Naive B cell (primary cell): ENCODE data around the gene CAMK1. TPM values are rescaled to one million over a fixed set of nuclear protein-coding genes. Genes with fewer than 3 reads are reported as not detected.

Source experiments
- ATAC-seq, 2 donors: fragments of 150-1000 bp; cut with Tn5 transposase; 2 replicates each; pipeline ENCODE4 v1.10.0; 2021; ENCODE audit warnings: low read depth in 2 of 2, mild to moderate bottlenecking in 2 of 2, moderate library complexity in 2 of 2
- DNase-seq: peaks from one replicate; pipeline ENCODE4 v3.0.0; 2022
- H3K27ac Mint-ChIP-seq, 6 donors: one replicate each; pipeline ENCODE4 v1.8.0; 2020 to 2022; ENCODE audit warnings: mild to moderate bottlenecking in 6 of 6, mixed read lengths in 6 of 6, moderate library complexity in 5 of 6, inconsistent platforms in 2 of 6
- H3K27me3 Mint-ChIP-seq, 3 donors: one replicate each; pipeline ENCODE4 v1.8.0; 2021 to 2022; ENCODE audit warnings: mixed read lengths in 3 of 3, mild to moderate bottlenecking in 1 of 3
- H3K36me3 Mint-ChIP-seq, 2 donors: one replicate each; pipeline ENCODE4 v1.8.0; 2020 to 2022; ENCODE audit warnings: mixed read lengths in 2 of 2, inconsistent platforms in 1 of 2, mild to moderate bottlenecking in 1 of 2
- H3K4me1 Mint-ChIP-seq, 3 donors: one replicate each; pipeline ENCODE4 v1.8.0; 2020 to 2022; ENCODE audit warnings: mixed read lengths in 3 of 3, inconsistent platforms in 1 of 3, mild to moderate bottlenecking in 1 of 3, moderate library complexity in 1 of 3
- H3K4me3 Mint-ChIP-seq, 8 donors: one replicate each; pipeline ENCODE4 v1.8.0; 2020 to 2022; ENCODE audit warnings: mild to moderate bottlenecking in 8 of 8, mixed read lengths in 8 of 8, moderate library complexity in 8 of 8, inconsistent platforms in 2 of 8
- H3K9me3 Mint-ChIP-seq, 7 donors: one replicate each; pipeline ENCODE4 v1.8.0; 2020 to 2022; ENCODE audit warnings: mixed read lengths in 7 of 7, mild to moderate bottlenecking in 5 of 7, inconsistent platforms in 2 of 7, moderate library complexity in 1 of 7
- polyA plus RNA-seq, 6 donors: library from polyadenylated mRNA; unstranded; fragments of 300-500 nt; fragmentation: Illumina TruSeq; gene quantifications; one replicate each; pipeline ENCODE4 v1.2.3, GENCODE V29; 2021; ENCODE audit warnings: low read depth in 6 of 6

Gene CAMK1
- polyA plus RNA-seq, 6 donors from 2014 or later, result 0.26 to 2.3 (median 1.2) TPM; not detected in 1

DNA sequence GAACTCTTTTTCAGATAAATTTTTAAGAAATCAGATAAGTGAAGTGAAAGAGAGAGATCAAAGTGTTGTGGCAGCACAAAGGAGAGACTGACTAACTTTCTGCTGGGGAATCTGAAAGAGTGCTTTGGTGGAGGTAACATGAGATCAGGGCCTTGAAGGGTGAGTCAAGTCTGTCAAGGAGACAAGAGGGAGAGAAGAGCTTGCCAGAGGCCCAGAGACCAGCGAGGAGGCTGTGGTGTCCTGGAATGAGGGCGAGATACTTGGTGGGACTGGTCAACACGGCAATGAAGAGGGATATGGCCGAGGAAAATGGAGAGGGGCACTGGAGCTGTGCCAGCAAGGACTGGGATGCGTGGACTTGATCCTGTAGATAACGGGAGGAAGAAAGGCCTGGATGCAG lies 18.0 kb upstream of the CAMK1 start:
- no peaks in the 10 kb centered on the region for H3K27me3 Mint-ChIP-seq
- peaks cover 34 to 41% (median 35%) of the 10 kb centered on the region in 3 donors for H3K4me1 Mint-ChIP-seq
- H3K9me3 Mint-ChIP-seq, result no peaks in the 10 kb centered on the region
- H3K36me3 Mint-ChIP-seq, result peaks cover 38 to 41% of the 10 kb centered on the region in 2 donors
- H3K4me3 Mint-ChIP-seq, result peak overlapping the region in 1 of 8 donors; percentile 2
- peak overlapping the region in 3 of 6 donors; percentile 22 to 55 (median 32) for H3K27ac Mint-ChIP-seq
- DNase-seq, result no peak
- no peak for ATAC-seq

DNA sequence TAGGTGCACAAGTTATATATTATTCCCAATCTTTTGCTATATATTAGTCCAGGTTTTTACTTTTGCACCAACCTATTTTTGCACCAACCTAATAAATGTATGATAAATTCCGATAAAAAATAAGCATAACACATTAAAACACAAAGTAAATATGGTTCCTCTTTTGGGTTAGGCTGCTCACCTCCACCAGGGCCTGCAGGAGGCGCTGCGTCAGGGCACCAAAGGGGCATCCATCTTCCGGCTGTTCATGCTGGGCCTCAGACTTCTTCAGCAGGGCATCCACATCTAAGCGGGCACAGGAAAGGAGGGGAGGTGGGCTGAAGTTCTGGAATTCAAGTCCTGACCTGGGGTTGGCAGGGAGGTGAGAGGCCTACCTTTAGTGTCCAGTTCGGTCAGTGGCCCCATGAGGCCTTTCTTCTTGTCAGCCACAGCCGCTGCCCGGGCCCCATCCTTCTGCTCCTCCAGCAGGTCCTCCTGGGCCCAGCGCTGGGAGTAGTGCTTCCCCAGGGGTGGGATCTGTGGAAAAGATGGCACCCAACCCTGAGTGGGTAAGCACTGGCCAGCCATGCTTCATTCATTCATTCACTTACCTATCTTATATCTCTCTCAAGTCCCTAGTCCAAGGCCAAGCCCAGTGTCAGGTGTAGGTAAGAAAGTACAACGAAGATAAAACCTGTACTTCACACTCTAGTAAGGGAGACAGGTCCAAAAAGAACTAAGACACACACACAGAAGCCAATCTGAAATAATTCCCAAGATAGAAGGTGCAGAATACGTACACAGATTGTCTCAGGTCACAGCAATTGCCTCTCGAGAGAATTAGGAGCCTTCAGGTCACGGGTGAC lies 17.3 kb upstream of the CAMK1 start:
- no peak for ATAC-seq
- H3K4me1 Mint-ChIP-seq, result peaks cover 38 to 47% (median 41%) of the 10 kb centered on the region in 3 donors
- H3K9me3 Mint-ChIP-seq, result no peaks in the 10 kb centered on the region
- peak overlapping the region in 1 of 8 donors; percentile 2 for H3K4me3 Mint-ChIP-seq
- peak overlapping the region in 2 of 6 donors; percentile 32 to 49 for H3K27ac Mint-ChIP-seq
- no peak for DNase-seq
- H3K27me3 Mint-ChIP-seq, result no peaks in the 10 kb centered on the region
- peaks cover 38 to 41% of the 10 kb centered on the region in 2 donors for H3K36me3 Mint-ChIP-seq

DNA sequence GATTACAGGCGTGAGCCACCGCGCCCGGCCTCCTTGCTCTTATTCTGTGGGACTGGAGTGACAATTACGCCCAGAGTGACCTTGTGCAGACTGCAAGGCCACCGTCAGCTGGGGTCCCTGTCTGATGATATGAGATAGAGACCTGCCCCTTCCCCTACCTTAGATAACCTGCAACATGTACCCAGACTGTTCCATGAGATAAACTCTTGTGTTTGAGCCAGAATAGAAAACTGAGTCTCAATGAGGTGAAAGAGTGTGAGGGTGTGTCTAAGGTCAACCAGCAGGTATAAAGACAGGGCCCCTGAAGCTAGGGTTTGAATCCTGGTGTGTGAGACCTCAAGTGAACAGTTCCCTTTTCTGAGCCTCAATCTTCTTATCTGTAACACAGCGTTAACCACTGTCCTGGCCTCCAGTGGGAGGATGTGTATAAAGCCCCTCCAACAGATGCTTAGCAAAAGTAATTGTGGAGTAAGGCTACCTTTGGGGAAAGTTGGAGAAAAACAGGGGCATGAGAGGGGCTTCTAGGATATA lies 16.5 kb upstream of the CAMK1 start:
- Mint-ChIP-seq H3K27me3 (no peaks in the 10 kb centered on the region), H3K27ac (peak overlapping the region in 2 of 6 donors; percentile 59 to 62), H3K4me3 (no peak overlapping the region), H3K36me3 (peaks cover 38 to 41% of the 10 kb centered on the region in 2 donors), H3K4me1 (peaks cover 37 to 47% (median 43%) of the 10 kb centered on the region in 3 donors), H3K9me3 (no peaks in the 10 kb centered on the region)
- ATAC-seq (no peak), DNase-seq (no peak)

DNA sequence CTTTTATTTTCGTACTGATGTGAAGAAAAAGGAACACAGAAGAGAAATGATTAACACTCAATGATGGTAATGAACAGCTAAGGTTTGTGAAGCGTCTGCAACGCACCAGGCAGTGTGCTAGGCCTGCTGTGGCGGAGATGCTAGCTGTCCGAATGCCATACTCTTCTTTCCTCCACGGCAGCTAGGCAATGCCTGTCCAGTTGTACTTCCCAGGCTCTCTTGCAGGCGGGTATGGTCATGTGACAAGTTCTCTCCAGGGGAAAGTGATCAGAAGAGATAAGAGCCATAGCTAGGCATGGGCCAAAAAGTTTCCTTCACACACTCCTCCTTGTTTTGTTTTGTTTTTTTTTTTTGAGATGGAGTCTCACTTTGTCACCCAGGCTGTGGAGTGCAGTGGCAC lies 15.9 kb upstream of the CAMK1 start:
- Mint-ChIP-seq H3K9me3 (no peaks in the 10 kb centered on the region), H3K4me3 (peak overlapping the region in 1 of 8 donors; percentile 27), H3K36me3 (peaks cover 38 to 40% of the 10 kb centered on the region in 2 donors)

DNA sequence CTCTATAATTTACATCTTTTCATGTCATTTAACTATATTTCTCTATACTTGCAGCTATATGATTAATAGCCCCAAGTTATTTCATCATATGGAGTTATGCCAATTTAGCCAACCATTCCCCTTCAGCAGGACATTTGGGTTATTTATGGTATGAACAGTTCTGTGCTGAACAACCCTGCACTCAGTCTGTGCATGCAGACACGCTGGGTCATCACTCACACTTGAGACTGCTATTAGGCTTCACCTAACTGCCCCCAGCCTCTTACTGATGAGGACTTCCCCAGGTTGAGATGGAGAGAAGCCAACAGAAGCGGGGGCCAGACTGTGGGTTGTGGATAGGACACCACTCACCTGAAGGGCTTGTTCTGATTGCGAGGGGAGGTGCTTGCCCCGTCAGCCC lies 15.2 kb upstream of the CAMK1 start:
- Mint-ChIP-seq H3K9me3 (no peaks in the 10 kb centered on the region), H3K27me3 (no peaks in the 10 kb centered on the region), H3K36me3 (peaks cover 33 to 34% of the 10 kb centered on the region in 2 donors), H3K27ac (no peak overlapping the region), H3K4me3 (no peak overlapping the region), H3K4me1 (peaks cover 40 to 47% (median 43%) of the 10 kb centered on the region in 3 donors)
- ATAC-seq (no peak), DNase-seq (no peak)

More for the DNA sequence above, 15.9 kb upstream of the CAMK1 start:
- ATAC-seq (no peak), DNase-seq (no peak)
- Mint-ChIP-seq H3K4me1 (peaks cover 39 to 47% (median 43%) of the 10 kb centered on the region in 3 donors), H3K27ac (no peak overlapping the region), H3K27me3 (no peaks in the 10 kb centered on the region)

DNA sequence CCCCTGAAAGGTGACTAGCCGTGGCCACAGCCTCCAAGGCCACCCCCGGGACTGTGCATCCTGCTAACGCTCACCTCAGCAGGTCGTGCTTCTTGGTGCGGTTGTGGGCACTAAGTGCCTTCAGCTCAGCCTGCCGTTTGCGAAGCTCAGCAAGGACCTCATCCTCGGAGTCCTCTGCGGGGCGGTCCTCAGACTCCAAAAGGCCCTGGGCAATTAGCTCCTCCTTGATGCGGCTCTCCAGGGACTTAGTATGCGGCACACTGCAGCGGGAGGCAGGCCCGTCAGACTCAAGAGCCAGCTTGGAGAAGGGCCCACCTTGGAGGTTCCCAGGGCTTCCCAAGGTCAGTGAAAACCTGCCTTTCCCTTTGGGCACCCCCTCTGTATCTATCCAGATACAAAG lies 14.2 kb upstream of the CAMK1 start:
- ATAC-seq (no peak), DNase-seq (no peak)
- H3K36me3 Mint-ChIP-seq, result peaks cover 23 to 26% of the 10 kb centered on the region in 2 donors
- H3K4me3 Mint-ChIP-seq, result no peak overlapping the region
- no peak overlapping the region for H3K27ac Mint-ChIP-seq
- H3K9me3 Mint-ChIP-seq, result no peaks in the 10 kb centered on the region
- no peaks in the 10 kb centered on the region for H3K27me3 Mint-ChIP-seq
- peaks cover 43 to 51% (median 48%) of the 10 kb centered on the region in 3 donors for H3K4me1 Mint-ChIP-seq

DNA sequence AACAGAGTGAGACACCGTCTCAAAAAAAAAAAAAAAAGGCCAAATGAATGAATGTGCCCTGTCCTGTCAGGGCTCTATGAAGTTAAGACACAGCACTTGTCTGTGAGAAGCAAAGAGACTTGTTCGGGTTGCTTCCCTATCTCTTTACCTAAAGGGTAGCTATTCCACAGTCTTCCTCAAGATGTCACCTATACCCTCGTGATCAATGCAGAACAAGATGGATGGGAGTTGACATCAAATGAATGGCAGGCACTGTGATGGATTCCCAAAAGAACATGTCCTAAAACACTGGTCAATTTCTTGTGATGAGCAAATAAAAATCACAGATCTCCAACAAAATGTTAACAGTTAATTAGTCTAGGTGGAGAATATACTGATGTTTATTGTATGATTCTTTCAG lies 13.0 kb upstream of the CAMK1 start:
- DNase-seq, result peak; percentile 29
- H3K4me3 Mint-ChIP-seq, result peak overlapping the region in 6 of 8 donors; percentile 17 to 88 (median 80)

DNA sequence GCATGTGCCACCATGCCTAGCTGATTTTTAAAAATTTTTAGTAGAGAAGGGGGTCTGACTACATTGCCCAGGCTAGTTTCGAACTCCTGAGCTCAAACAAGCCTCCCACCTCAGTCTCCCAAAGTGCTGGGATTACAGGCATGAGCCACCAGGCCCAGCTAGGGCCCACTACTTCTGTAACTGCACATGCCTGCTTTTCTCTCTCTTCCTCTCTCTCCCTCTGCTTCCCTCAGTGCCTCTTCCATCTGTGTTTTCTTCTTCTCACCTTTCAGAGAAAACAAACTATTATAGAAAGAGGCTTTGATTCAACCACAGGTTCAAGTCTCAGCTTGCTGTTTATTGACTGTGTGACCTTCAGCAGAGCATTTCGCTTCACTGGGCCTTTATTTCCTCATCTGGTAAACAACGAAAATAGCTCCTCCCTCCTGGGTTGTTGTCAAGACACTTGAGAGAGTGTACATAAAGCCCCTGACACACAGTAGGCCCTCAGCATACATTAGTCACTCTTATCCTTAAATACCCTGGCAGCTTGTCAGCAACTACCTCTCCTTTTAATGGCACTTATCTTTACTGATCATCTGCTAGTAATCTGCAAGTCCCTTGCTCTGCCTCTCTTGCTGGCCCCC lies 12.3 kb upstream of the CAMK1 start:
- Mint-ChIP-seq H3K27ac (peak overlapping the region; percentile 62 to 98 (median 92)), H3K4me3 (peak overlapping the region; percentile 3 to 88 (median 74)), H3K4me1 (peaks cover 41 to 60% (median 58%) of the 10 kb centered on the region in 3 donors), H3K27me3 (no peaks in the 10 kb centered on the region), H3K9me3 (no peaks in the 10 kb centered on the region), H3K36me3 (peaks cover 15 to 16% of the 10 kb centered on the region in 2 donors)
- ATAC-seq (no peak), DNase-seq (no peak)

More for the DNA sequence above, 13.0 kb upstream of the CAMK1 start:
- Mint-ChIP-seq H3K27me3 (no peaks in the 10 kb centered on the region), H3K36me3 (peaks cover 20 to 21% of the 10 kb centered on the region in 2 donors), H3K4me1 (peaks cover 45 to 61% (median 58%) of the 10 kb centered on the region in 3 donors), H3K9me3 (no peaks in the 10 kb centered on the region), H3K27ac (peak overlapping the region in 5 of 6 donors; percentile 62 to 95 (median 80))
- ATAC-seq, result peak; percentile 21 to 29

DNA sequence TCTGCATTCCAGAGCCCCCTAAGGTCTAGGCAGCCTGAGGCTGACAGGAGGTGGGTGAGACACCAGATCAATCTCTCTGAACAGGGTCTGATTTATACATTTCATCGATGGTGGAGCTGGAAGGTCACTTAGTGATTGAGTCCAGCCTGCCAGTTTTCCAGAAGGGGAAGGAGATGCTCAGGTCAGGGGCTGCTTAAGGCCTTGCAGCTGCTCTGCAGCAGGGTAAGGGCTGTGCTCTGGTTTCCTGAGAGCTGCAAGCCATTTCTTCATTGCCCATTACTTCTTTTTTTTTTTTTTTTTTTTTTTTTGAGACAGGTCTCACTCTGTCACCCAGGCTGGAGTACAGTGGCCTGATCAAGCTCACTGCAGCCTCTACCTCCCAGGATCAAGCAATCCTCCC lies 11.8 kb upstream of the CAMK1 start:
- Mint-ChIP-seq H3K27ac (peak overlapping the region in 4 of 6 donors; percentile 57 to 95 (median 79)), H3K9me3 (no peaks in the 10 kb centered on the region), H3K27me3 (no peaks in the 10 kb centered on the region), H3K36me3 (peaks cover 11 to 12% of the 10 kb centered on the region in 2 donors), H3K4me3 (peak overlapping the region in 6 of 8 donors; percentile 35 to 88 (median 74)), H3K4me1 (peaks cover 44 to 63% (median 56%) of the 10 kb centered on the region in 3 donors)
- DNase-seq, result no peak
- no peak for ATAC-seq

DNA sequence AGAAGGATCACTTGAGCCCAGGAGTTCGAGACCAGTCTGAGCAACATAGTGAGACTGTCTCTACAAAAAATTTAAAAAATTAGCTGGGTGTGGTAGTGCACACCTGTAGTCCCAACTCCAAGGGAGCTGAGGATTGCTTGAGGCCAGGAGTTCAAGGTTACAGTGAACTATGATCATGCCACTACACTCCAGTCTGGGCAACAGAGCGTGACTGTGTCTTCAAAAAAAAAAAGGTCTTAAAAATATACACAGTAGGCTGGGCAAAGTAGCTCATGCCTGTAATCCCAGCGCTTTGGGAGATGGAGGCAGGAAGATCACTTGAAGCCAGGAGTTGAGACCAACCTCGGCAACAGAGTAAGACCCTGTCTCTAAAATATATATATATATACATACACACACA lies 11.2 kb upstream of the CAMK1 start:
- H3K4me3 Mint-ChIP-seq, result peak overlapping the region; percentile 44 to 88 (median 80)
- peaks cover 45 to 69% (median 60%) of the 10 kb centered on the region in 3 donors for H3K4me1 Mint-ChIP-seq

DNA sequence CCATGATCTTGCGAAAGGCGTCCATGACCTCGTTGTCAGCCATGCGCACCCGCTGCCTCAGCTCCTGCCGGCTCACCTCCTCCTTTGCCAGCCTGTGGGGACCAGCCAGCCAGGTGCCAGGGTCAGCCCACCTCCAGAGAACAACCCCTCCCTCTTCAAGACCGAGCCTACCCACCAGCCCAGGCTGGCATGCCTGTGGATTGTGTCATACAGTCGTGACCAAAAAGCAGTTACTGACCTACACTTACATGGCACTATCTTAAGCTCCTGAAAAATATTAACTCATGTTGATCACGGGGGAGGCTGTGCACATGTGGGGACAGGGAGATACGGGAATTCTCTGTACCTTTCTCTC lies 10.7 kb upstream of the CAMK1 start:
- Mint-ChIP-seq H3K36me3 (peaks cover 2% of the 10 kb centered on the region in 2 donors), H3K4me1 (peaks cover 45 to 69% (median 61%) of the 10 kb centered on the region in 3 donors), H3K27ac (peak overlapping the region; percentile 89 to 95 (median 94)), H3K27me3 (no peaks in the 10 kb centered on the region), H3K9me3 (no peaks in the 10 kb centered on the region), H3K4me3 (peak overlapping the region; percentile 44 to 88 (median 80))
- ATAC-seq (no peak), DNase-seq (no peak)

More for the DNA sequence above, 11.2 kb upstream of the CAMK1 start:
- DNase-seq (no peak), ATAC-seq (no peak)
- Mint-ChIP-seq H3K9me3 (no peaks in the 10 kb centered on the region), H3K27me3 (no peaks in the 10 kb centered on the region), H3K36me3 (peaks cover 5 to 6% of the 10 kb centered on the region in 2 donors), H3K27ac (peak overlapping the region in 4 of 6 donors; percentile 92 to 95 (median 94))

DNA sequence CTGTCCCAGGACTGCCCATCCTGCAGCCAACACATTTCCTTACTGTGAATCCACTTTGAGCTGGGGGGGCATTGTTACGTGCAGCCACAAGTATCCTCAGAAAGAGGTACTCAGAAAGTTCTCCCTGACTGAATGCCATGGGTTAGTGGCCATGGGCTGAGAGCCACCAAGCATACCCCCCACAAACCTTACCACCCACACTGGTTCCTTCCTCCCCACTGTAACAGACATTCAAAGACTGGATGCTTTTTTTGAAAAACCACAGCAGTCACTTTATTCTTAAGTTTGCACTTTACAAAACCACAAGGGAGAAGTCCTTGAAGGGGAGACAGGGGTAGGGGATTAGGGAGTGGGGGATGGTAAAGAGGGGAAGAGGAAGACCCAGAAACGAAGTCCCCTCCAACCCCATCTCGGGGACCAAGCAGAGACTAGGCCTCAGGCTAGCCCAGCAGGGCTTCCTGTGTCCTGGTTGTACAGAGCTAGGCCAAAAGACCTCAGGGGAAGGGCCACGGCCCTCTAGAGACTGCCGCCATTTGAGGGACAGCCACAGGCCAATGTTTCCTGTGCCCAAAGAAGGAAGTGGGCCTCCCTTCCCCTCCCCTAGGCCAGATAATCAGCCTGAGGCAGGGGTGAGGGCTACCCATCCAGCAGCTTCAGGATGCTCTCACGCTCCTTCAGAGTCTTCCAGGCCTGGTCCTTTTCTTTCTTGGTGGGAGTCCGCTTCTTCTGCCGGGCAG lies 10.1 kb upstream of the CAMK1 start:
- Mint-ChIP-seq H3K9me3 (no peaks in the 10 kb centered on the region), H3K4me3 (peak overlapping the region; percentile 61 to 89 (median 80)), H3K27ac (peak overlapping the region; percentile 89 to 95 (median 94)), H3K36me3 (no peaks in the 10 kb centered on the region), H3K27me3 (no peaks in the 10 kb centered on the region), H3K4me1 (peaks cover 45 to 72% (median 61%) of the 10 kb centered on the region in 3 donors)
- ATAC-seq (peak; percentile 85), DNase-seq (peak; percentile 71)
